ENCODE measurements around the gene SNAPC4.

The SNAPC4 gene

DNA sequence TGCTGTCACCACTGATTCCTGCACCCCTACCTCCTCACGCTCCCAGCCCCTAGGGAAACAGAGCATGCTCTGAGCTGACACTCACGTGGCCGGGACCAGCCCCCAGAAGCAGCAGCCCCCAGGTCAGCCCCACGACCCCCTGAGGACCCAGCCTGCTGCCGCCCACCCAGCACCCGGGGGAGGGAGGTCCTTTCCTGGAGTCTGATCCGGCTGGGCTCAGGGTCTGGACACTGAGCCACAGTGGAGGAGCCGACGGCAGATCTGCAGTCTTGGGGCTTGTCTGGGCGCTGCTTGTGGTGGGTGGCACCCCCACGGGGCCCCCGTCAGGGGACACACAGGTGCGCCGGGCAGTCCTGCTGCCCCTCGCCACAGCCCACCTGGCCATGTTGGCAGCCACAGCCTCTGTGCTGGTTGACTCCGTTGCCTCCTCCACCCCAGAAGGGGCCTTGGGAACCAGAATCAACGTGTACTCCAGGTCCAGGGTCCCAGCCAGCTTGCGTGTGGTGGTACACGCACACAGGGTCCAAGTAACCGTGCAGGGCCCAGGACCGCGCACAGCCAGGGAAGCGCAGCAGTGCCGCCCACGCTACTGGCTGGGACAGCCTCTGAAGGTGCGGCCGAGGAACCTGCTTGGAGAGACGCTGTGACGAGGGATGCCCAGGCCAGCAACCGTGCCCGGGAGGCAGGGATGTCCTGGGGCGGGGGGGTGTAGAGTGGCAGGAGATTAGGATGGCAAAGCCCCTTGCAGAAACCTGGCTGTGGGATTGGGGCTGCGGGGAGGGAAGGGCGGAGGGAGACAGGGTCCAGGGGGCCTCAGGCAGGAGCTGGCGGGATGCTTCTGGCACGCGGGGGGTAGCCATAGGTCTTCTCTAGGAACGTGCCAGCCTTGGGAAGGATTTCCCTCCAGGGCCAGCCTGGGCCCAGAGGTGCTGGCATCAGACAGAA, 39.9 kb downstream of the SNAPC4 start:
- 0 out of 22 replicates have a peak overlapping the region, but pooled peaks of 1 of the 11 experiments have one; percentile 10 for H3K4me2 ChIP-seq
- no peak for TF ChIP-seq Cebpa-rat (IDR thresholded peaks at IDR 0.05)
- no peaks in the 10 kb centered on the region for H3K27me3 ChIP-seq
- H3K9ac ChIP-seq = peak overlapping the region in 4 of 11 experiments; percentile 1 to 36 (median 18); a peak in 2 of 22 replicates
- no peaks in the 10 kb centered on the region for H3K9me3 ChIP-seq (replicated peaks in 1 of 11)
- H3K27ac ChIP-seq = no peak overlapping the region; a peak in 1 of 22 replicates
- H3K4me3 ChIP-seq = no peak overlapping the region
- H3K4me1 ChIP-seq = peaks cover 25 to 47% (median 34%) of the 10 kb centered on the region in 10 experiments
- H4K20me1 ChIP-seq = peaks cover 10 to 87% (median 74%) of the 10 kb centered on the region in 11 experiments; a peak in 20 of 22 replicates
- peaks cover 12 to 71% (median 46%) of the 10 kb centered on the region in 11 experiments; a peak in 20 of 22 replicates for H3K36me3 ChIP-seq

DNA sequence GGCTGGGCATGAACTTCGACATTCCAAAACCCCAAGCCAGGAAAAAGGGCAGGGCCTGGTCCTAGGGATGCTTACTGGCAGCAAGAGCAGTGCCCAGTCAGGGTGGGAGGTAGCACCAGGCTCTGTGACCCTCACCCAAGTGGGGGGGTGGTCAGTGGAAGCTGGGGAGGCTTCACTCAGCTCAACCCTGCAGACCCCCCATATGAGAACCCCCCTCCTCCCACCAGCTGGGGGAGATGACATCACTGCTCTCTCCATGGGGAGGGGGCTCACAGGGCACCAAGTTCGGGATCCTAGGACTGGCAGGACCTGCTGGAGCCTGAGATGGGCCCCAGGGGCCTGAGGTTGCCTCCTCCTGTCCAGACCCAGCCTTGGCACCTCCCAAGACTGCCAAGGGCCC, 41.1 kb downstream of the SNAPC4 start:
- Histone ChIP-seq H4K20me1 (peaks cover under 1 to 86% (median 74%) of the 10 kb centered on the region in 11 experiments; a peak in 20 of 22 replicates), H3K27me3 (no peaks in the 10 kb centered on the region), H3K9ac (peak overlapping the region in 1 of 11 experiments; percentile 4; a peak in 1 of 22 replicates), H3K4me2 (0 out of 22 replicates have a peak overlapping the region, but pooled peaks of 1 of the 11 experiments have one; percentile 7), H3K4me1 (peaks cover 13 to 40% (median 25%) of the 10 kb centered on the region in 10 experiments), H3K4me3 (no peak overlapping the region), H3K27ac (no peak overlapping the region), H3K9me3 (replicated peaks in 1 of 11) (no peaks in the 10 kb centered on the region), H3K36me3 (peaks cover 12 to 66% (median 45%) of the 10 kb centered on the region in 11 experiments; a peak in 20 of 22 replicates)
- no peak for TF ChIP-seq Cebpa-rat (IDR thresholded peaks at IDR 0.05)

DNA sequence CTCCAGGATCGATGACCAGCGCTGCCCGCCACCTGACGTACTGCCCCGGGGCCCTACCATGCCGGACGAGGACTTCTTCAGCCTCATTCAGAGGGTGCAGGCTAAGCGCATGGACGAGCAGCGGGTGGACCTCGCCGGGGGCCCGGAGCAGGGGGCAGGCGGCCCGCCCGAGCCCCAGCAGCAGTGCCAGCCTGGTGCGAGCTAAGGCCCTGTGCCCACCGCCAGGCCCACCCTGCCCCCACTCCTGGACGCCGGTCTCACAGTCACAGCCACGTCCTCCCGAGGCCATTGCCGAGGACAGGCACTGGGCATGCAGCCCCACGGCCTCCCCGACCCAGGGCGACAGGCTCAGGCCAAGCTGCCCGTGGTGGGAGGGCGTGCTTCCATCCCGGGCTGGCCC, 42.0 kb downstream of the SNAPC4 start:
- Histone ChIP-seq H3K9me3 (replicated peaks in 1 of 11) (no peaks in the 10 kb centered on the region), H4K20me1 (peaks cover 0 to 94% (median 82%) of the 10 kb centered on the region in 11 experiments; a peak in 19 of 22 replicates), H3K4me2 (no peak overlapping the region), H3K4me1 (peaks cover 12 to 46% (median 23%) of the 10 kb centered on the region in 10 experiments; a peak in 18 of 20 replicates), H3K27me3 (no peaks in the 10 kb centered on the region), H3K36me3 (peaks cover 12 to 66% (median 45%) of the 10 kb centered on the region in 11 experiments; a peak in 20 of 22 replicates), H3K27ac (no peak overlapping the region), H3K4me3 (no peak overlapping the region), H3K9ac (peak overlapping the region in 1 of 11 experiments; percentile 9; a peak in 1 of 22 replicates)
- no peak for TF ChIP-seq Cebpa-rat (IDR thresholded peaks at IDR 0.05)

DNA sequence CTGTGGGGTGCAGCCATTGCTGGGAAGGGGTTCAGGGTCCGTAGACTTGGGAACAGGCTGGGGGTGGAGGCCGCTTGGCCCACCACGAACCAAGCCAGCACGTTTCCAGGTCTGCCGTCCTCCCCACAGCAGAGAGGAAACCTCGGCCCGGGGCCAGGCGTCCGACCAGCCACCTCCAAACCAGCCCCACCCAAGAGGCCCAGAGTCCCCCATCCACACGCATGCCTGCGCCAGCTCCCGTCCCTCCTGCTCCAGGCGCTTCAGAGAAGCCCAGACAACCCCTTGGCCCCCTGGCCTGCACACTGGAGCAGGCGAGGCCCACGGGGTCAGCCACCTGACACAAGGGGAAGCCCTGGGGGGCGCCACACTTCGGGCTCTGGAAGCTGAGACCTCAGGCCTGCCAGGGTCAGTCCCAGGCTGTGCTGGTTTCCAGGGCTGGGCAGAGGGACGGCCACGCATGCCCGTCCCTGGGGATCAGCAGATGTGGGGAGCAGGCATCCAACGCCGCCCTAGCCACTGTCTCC, 42.7 kb downstream of the SNAPC4 start:
- peaks cover 0 to 95% (median 83%) of the 10 kb centered on the region in 11 experiments; a peak in 19 of 22 replicates for H4K20me1 ChIP-seq
- peaks cover 5 to 46% (median 18%) of the 10 kb centered on the region in 10 experiments; a peak in 17 of 20 replicates for H3K4me1 ChIP-seq
- H3K9me3 ChIP-seq (replicated peaks in 1 of 11) = no peaks in the 10 kb centered on the region
- H3K4me2 ChIP-seq = no peak overlapping the region
- no peaks in the 10 kb centered on the region for H3K27me3 ChIP-seq
- H3K4me3 ChIP-seq = no peak overlapping the region
- H3K36me3 ChIP-seq = peaks cover 12 to 64% (median 43%) of the 10 kb centered on the region in 11 experiments; a peak in 20 of 22 replicates
- H3K9ac ChIP-seq = peak overlapping the region in 2 of 11 experiments; percentile 8 to 15; a peak in 1 of 22 replicates
- H3K27ac ChIP-seq = peak overlapping the region in 1 of 11 experiments; percentile 15; a peak in 3 of 22 replicates
- TF ChIP-seq Cebpa-rat (IDR thresholded peaks at IDR 0.05) = no peak

DNA sequence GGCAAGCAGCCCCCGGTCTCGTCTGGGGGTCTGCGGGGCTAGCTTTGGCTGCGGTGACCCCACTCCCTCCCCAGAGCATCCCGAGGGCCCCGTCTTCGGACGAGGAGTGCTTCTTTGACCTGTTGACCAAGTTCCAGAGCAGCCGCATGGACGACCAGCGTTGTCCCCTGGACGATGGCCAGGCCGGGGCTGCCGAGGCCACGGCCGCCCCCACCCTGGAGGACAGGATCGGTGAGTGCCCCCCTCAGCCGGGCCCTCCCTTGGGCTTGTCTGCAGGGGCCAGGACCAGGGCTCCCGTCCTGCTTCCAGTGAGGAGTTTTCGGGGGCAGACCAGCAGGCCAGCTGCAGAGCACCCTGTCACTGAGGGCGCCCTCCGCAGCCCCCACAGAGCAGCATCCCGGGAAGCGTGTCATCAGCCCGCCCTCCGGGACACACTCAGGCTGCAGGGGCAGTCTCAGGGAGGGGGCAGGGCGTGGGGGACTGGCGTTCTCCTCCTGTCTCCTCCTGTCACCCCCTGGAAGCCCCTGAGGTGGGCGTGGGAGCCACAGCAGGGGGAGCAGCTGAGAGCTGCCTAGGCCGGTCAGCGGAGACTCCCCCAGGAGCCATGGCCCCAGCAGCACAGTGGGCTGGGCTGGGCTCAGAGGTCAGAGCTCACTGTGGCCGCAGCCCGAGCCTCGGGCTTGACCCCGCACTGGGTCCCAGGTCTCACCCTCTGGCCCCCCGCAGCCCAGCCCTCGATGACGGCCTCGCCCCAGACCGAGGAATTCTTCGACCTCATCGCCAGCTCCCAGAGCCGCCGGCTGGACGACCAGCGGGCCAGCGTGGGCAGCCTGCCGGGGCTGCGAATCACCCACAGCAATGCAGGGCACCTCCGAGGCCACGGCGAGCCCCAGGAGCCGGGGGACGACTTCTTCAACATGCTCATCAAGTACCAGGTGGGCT, 44.1 kb downstream of the SNAPC4 start:
- Histone ChIP-seq H3K4me2 (no peak overlapping the region), H3K9me3 (replicated peaks in 1 of 11) (no peaks in the 10 kb centered on the region), H3K4me3 (no peak overlapping the region), H3K27me3 (no peaks in the 10 kb centered on the region), H3K9ac (0 out of 22 replicates have a peak overlapping the region, but pooled peaks of 1 of the 11 experiments have one; percentile 7), H3K36me3 (peaks cover 7 to 50% (median 37%) of the 10 kb centered on the region in 11 experiments; a peak in 20 of 22 replicates), H4K20me1 (peaks cover 0 to 91% (median 75%) of the 10 kb centered on the region in 11 experiments; a peak in 18 of 22 replicates), H3K4me1 (peaks cover 0 to 41% (median 9%) of the 10 kb centered on the region in 10 experiments; a peak in 12 of 20 replicates), H3K27ac (no peak overlapping the region)
- no peak for TF ChIP-seq Cebpa-rat (IDR thresholded peaks at IDR 0.05)

DNA sequence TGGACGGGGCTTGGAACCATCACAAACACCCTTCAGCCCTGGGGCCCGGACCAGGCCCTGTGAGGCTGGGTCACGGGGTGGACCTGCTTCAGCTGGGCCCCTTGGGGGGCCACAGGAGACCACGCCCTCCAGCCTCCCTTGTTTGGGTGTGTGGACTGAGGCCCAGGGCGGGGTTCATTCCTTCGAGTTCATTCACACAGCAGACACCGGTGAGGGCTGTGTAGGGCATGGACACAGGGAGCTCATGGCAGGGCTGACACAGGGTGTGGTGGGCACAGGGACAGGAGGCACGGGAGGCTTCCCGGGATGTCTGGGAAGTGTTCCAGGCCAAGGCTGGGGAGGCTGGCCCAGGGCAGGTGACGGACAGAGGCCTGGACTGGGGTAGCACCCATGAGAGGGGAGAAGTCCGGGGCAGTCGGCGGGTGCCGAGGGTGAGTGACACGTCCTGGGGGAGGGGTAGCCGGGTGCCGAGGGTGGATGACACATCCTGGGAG, 45.3 kb downstream of the SNAPC4 start:
- no peak for TF ChIP-seq Cebpa-rat (IDR thresholded peaks at IDR 0.05)
- peaks cover 0 to 91% (median 73%) of the 10 kb centered on the region in 11 experiments; a peak in 18 of 22 replicates for H4K20me1 ChIP-seq

DNA sequence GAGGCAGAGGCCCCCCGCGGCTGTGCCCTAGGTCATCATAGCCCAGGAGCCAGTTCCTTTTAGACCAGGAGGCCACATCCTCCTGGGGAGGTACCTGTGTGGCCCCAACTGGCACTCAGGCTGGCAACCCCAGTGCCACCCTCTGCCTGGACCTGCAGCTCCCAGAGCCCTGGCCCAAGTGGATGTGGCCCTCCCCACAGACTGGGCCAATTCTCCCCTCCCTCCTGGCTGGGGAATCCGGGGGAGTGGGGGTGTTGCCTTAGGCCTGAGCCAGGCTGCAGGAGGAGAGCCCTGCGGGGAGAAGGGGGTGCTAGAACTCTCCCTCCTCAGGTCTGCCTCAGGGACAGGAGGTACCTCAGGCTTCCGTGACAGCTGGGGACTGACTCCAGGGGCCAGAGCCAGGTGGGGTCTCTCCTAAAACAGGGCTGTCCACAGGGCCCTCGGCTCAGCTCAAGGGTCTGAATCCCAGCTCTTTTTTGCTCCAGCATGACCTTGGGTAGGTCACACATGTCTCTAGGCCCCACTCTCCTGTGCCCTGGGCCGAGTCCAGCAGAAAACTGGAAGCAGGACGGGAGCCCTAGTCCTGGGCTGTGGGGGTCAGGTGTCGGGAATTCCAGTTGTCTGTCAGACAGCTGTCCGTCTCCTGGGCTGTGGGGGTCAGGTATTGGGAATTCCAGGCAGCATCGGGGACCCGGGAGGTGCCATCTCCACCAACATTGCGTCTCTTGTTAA, 46.0 kb downstream of the SNAPC4 start:
- Histone ChIP-seq H3K27ac (peak overlapping the region in 1 of 11 experiments; percentile 29; a peak in 2 of 22 replicates), H3K4me2 (no peak overlapping the region), H4K20me1 (peaks cover 0 to 91% (median 74%) of the 10 kb centered on the region in 11 experiments; a peak in 19 of 22 replicates)

More for the DNA sequence above, 45.3 kb downstream of the SNAPC4 start:
- Histone ChIP-seq H3K27ac (0 out of 22 replicates have a peak overlapping the region, but pooled peaks of 1 of the 11 experiments have one; percentile 29), H3K36me3 (peaks cover 7 to 52% (median 36%) of the 10 kb centered on the region in 11 experiments; a peak in 20 of 22 replicates), H3K9ac (0 out of 22 replicates have a peak overlapping the region, but pooled peaks of 2 of the 11 experiments have one; percentile 14 to 38), H3K9me3 (replicated peaks in 1 of 11) (no peaks in the 10 kb centered on the region), H3K27me3 (no peaks in the 10 kb centered on the region), H3K4me1 (peaks cover 0 to 48% (median 14%) of the 10 kb centered on the region in 10 experiments; a peak in 16 of 20 replicates), H3K4me2 (no peak overlapping the region), H3K4me3 (no peak overlapping the region)

More for the DNA sequence above, 46.0 kb downstream of the SNAPC4 start:
- H3K27me3 ChIP-seq = no peaks in the 10 kb centered on the region
- peaks cover 7 to 52% (median 33%) of the 10 kb centered on the region in 11 experiments; a peak in 20 of 22 replicates for H3K36me3 ChIP-seq
- H3K4me3 ChIP-seq = no peak overlapping the region
- no peaks in the 10 kb centered on the region for H3K9me3 ChIP-seq (replicated peaks in 1 of 11)
- peak overlapping the region in 2 of 11 experiments; percentile 14 to 38; a peak in 1 of 22 replicates for H3K9ac ChIP-seq
- peaks cover 0 to 48% (median 21%) of the 10 kb centered on the region in 10 experiments; a peak in 16 of 20 replicates for H3K4me1 ChIP-seq
- no peak for TF ChIP-seq Cebpa-rat (IDR thresholded peaks at IDR 0.05)
